AG08396 (cell line): ENCODE results near the gene ROR2.

Source experiments
- DNase-seq: peaks from one replicate; pipeline ENCODE4 v3.0.0; 2012; ENCODE audit warnings: low spot score, mixed read lengths

ROR2 gene

GRCh38 chr9:91873637-91874051, 76.4 kb downstream of the ROR2 start:
- no peak for DNase-seq

GRCh38 chr9:91868732-91869391, 81.2 kb downstream of the ROR2 start:
- DNase-seq: no peak

- DNase-seq: no peak
These were observed 82.3 kb downstream of the ROR2 start for GRCh38 chr9:91867740-91868139.

GRCh38 chr9:91865041-91865440, 85.0 kb downstream of the ROR2 start:
- no peak for DNase-seq

GRCh38 chr9:91864380-91864779, 85.6 kb downstream of the ROR2 start:
- no peak for DNase-seq

- no peak for DNase-seq
These were observed 86.6 kb downstream of the ROR2 start for GRCh38 chr9:91863469-91863868.

GRCh38 chr9:91858213-91859030, 91.6 kb downstream of the ROR2 start:
- DNase-seq: no peak

- no peak for DNase-seq
These were observed 92.5 kb downstream of the ROR2 start for GRCh38 chr9:91857291-91858212.

- DNase-seq: no peak
These were observed 93.6 kb downstream of the ROR2 start for GRCh38 chr9:91856419-91856818.

GRCh38 chr9:91855196-91855595, 94.8 kb downstream of the ROR2 start:
- DNase-seq: no peak

GRCh38 chr9:91852801-91853347, 97.2 kb downstream of the ROR2 start:
- DNase-seq: no peak

GRCh38 chr9:91849694-91850093, 100.3 kb downstream of the ROR2 start:
- DNase-seq: no peak

GRCh38 chr9:91848146-91848545, 101.9 kb downstream of the ROR2 start:
- no peak for DNase-seq

GRCh38 chr9:91847581-91848091, 102.4 kb downstream of the ROR2 start:
- peak; percentile 31 for DNase-seq

- no peak for DNase-seq
These were observed 104.1 kb downstream of the ROR2 start for GRCh38 chr9:91845879-91846278.

GRCh38 chr9:91844701-91845291, 105.2 kb downstream of the ROR2 start:
- DNase-seq: no peak

- no peak for DNase-seq
These were observed 105.8 kb downstream of the ROR2 start for GRCh38 chr9:91844190-91844589.

GRCh38 chr9:91843623-91844148, 106.3 kb downstream of the ROR2 start:
- no peak for DNase-seq

- DNase-seq: no peak
These were observed 106.9 kb downstream of the ROR2 start for GRCh38 chr9:91843093-91843492.

- DNase-seq: no peak
These were observed 107.5 kb downstream of the ROR2 start for GRCh38 chr9:91842358-91843049.

- no peak for DNase-seq
These were observed 108.4 kb downstream of the ROR2 start for GRCh38 chr9:91841591-91841990.
